HAP-1 (cell line): Measurements from ENCODE around the gene CD84.

ENCODE experiments used
- DNase-seq, 2 experiments: peaks; one replicate each; pipeline ENCODE4 v3.0.0-alpha.2; 2016 to 2020; ENCODE audit warnings: low spot score in 2 of 2
- H3K27me3 ChIP-seq: fragments of 250-450 bp; sonication (Bioruptor Pico); 2 replicates; pipeline ENCODE4 v1.5.1; 2020; ENCODE audit warnings: low read depth, mild to moderate bottlenecking, moderate library complexity
- H3K36me3 ChIP-seq: fragments of 250-450 bp; sonication (Bioruptor Pico); replicated peaks from 2 replicates; pipeline ENCODE4 v1.5.1; 2020; ENCODE audit warnings: mild to moderate bottlenecking
- H3K4me1 ChIP-seq: fragments of 250-450 bp; sonication (Bioruptor Pico); 2 replicates; pipeline ENCODE4 v1.5.1; 2020; ENCODE audit warnings: mild to moderate bottlenecking
- H3K4me3 ChIP-seq: fragments of 250-450 bp; sonication (Bioruptor Pico); 2 replicates; pipeline ENCODE4 v1.5.1; 2020; ENCODE audit warnings: mild to moderate bottlenecking, moderate library complexity
- H3K9me3 ChIP-seq: fragments of 250-450 bp; sonication (Bioruptor Pico); 2 replicates; pipeline ENCODE4 v1.5.1; 2020; ENCODE audit warnings: mild to moderate bottlenecking, moderate library complexity
- in situ Hi-C: fragments of 300-500 bp; cut with MboI; formaldehyde crosslinking; loops from 3 replicates; pipeline ENCODE4 v1.14.3; 2020; ENCODE audit warnings: low sequenced_read_pairs, inconsistent platforms, mixed read lengths

Gene CD84

GRCh38 chr1:160619742-160620277 lies 40.5 kb upstream of the CD84 start:
- no peaks in the 10 kb centered on the region for H3K36me3 ChIP-seq

GRCh38 chr1:160618763-160619274 lies 39.5 kb upstream of the CD84 start:
- H3K9me3 ChIP-seq: no peaks in the 10 kb centered on the region
- peak in 1 of 2 experiments; percentile 30 for DNase-seq
- H3K27me3 ChIP-seq: peaks cover 3% of the 10 kb centered on the region; the same call in 1 of the 2 replicates
- no peaks in the 10 kb centered on the region for H3K36me3 ChIP-seq
- no peak overlapping the region for H3K4me3 ChIP-seq
- in situ Hi-C loops: no loop called here
- no peaks in the 10 kb centered on the region for H3K4me1 ChIP-seq

More at GRCh38 chr1:160619742-160620277, 40.5 kb upstream of the CD84 start:
- H3K4me3 ChIP-seq: no peak overlapping the region
- no peaks in the 10 kb centered on the region for H3K9me3 ChIP-seq
- in situ Hi-C loops: no loop called here
- no peak for DNase-seq
- H3K4me1 ChIP-seq: peaks cover 9% of the 10 kb centered on the region
- peaks cover under 1% of the 10 kb centered on the region; the same call in 1 of the 2 replicates for H3K27me3 ChIP-seq

DNA sequence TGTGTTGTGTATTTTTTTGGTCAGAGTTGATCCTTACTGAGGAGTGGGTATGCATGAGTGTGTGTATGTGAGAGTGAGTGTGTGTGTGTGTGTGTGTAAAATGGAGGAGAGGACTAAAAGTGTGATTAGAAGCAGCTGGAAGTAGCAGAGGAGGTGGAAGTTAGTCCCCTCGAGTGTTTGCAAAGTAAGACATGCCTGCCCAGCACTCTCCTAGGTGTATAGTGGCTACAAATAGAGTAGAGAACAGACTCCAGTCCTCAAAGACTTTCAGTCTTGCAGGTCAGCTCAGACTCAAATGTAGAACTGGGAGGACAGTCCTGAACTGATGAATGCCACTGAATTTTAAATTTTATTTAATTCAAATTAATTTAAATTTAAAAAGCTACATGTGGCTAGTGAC lies 39.0 kb upstream of the CD84 start:
- no peak overlapping the region for H3K4me3 ChIP-seq
- DNase-seq: no peak
- no peaks in the 10 kb centered on the region for H3K4me1 ChIP-seq
- H3K36me3 ChIP-seq: no peaks in the 10 kb centered on the region
- in situ Hi-C loops: no loop called here
- H3K9me3 ChIP-seq: no peaks in the 10 kb centered on the region
- H3K27me3 ChIP-seq: peaks cover 3% of the 10 kb centered on the region

DNA sequence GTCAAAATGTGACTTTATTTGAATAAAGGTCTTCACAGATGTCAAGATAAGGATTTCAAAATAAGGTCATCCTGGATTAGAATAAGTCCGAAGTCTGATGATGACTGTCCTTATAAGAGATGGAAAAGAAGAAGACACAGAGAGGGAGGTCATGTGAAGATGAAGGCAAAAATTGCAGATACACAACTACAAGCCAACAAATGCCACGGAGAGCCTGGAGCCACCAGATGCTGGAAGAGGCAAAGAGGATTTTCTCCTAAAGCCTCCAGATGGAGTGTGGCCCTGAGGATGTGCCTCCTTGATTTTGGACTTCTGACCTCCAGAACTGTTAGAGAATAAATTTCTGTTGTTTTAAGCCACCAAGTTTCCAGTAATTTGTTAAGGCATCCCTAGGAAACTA lies 36.4 kb upstream of the CD84 start:
- Histone ChIP-seq H3K9me3 (no peaks in the 10 kb centered on the region), H3K36me3 (no peaks in the 10 kb centered on the region), H3K4me3 (no peak overlapping the region), H3K27me3 (peaks cover 11% of the 10 kb centered on the region), H3K4me1 (no peaks in the 10 kb centered on the region)
- DNase-seq: no peak
- in situ Hi-C loops: no loop called here

GRCh38 chr1:160614410-160614809 lies 35.1 kb upstream of the CD84 start:
- no peak for DNase-seq
- Histone ChIP-seq H3K9me3 (no peaks in the 10 kb centered on the region), H3K27me3 (peaks cover 13% of the 10 kb centered on the region), H3K36me3 (no peaks in the 10 kb centered on the region), H3K4me1 (no peaks in the 10 kb centered on the region), H3K4me3 (no peak overlapping the region)
- in situ Hi-C loops: no loop called here

GRCh38 chr1:160612613-160613218 lies 33.4 kb upstream of the CD84 start:
- Histone ChIP-seq H3K9me3 (no peaks in the 10 kb centered on the region), H3K36me3 (no peaks in the 10 kb centered on the region), H3K27me3 (peaks cover 15% of the 10 kb centered on the region), H3K4me1 (no peaks in the 10 kb centered on the region), H3K4me3 (no peak overlapping the region)
- no peak for DNase-seq
- in situ Hi-C loops: no loop called here

DNA sequence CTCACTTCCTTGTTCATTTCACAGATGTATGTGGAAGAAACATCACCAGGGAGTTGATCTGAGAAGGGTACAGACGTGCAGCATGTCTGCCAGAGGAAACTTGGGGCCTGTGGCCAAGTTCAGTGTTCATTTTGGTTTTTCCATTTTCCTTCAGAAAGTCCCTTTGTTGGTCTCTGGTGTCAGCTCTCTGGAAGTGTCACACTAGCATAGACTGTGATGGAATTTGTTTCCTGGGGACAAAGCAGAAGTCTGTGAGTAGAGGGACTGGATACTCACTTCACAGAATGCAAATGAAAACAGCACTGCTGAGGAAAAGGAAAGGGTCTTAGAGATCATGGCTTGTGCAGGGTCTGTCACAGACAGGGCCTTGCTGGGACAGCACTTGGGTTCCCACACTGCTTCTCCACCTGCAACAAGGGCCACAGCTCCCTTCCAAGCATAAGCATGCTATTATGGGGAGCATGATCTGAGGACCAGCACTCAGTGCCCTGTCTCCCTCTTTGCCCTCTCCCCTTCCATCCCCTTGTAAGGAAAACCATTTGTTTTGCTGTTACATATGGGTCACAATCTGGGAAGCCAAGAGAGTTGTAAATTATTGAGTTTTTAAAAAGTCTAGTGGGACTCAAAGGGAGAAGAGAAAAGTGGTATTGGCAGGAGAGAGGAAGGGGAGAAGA lies 31.4 kb upstream of the CD84 start:
- peaks cover 15% of the 10 kb centered on the region for H3K27me3 ChIP-seq
- no peaks in the 10 kb centered on the region for H3K9me3 ChIP-seq
- DNase-seq: no peak
- H3K36me3 ChIP-seq: no peaks in the 10 kb centered on the region
- no peaks in the 10 kb centered on the region for H3K4me1 ChIP-seq
- H3K4me3 ChIP-seq: no peak overlapping the region
- in situ Hi-C loops: no loop called here

- H3K27me3 ChIP-seq: peaks cover 11% of the 10 kb centered on the region
- no peak overlapping the region for H3K4me3 ChIP-seq
- no peak for DNase-seq
- in situ Hi-C loops: no loop called here
- no peaks in the 10 kb centered on the region for H3K36me3 ChIP-seq
- no peaks in the 10 kb centered on the region for H3K4me1 ChIP-seq
- H3K9me3 ChIP-seq: no peaks in the 10 kb centered on the region
Measured at GRCh38 chr1:160608941-160609340, 29.6 kb upstream of the CD84 start.

GRCh38 chr1:160608514-160608913 lies 29.2 kb upstream of the CD84 start:
- Histone ChIP-seq H3K36me3 (no peaks in the 10 kb centered on the region), H3K9me3 (no peaks in the 10 kb centered on the region), H3K4me3 (no peak overlapping the region), H3K27me3 (peaks cover 11% of the 10 kb centered on the region), H3K4me1 (no peaks in the 10 kb centered on the region)
- in situ Hi-C loops: no loop called here
- no peak for DNase-seq

DNA sequence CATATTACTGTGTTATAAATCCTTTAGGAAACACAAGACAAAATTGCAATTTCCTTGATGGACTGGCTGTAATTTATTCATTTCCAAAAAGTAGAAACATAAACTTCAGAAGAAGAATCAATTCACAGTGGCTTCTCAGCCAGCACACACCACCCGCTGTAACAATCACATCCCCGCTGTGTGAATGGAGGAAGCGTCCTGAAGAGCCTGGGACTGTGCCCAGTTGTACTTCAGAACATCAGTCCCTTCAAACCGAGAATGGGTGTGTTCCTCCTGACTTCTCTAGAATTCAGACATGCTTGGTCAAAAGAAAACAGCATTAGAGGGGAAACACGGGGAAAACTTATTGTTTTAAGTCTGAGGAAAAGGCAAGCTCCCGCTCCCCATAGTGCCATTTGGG lies 28.8 kb upstream of the CD84 start:
- in situ Hi-C loops: no loop called here
- H3K36me3 ChIP-seq: no peaks in the 10 kb centered on the region
- peaks cover 11% of the 10 kb centered on the region for H3K27me3 ChIP-seq
- no peaks in the 10 kb centered on the region for H3K4me1 ChIP-seq
- H3K4me3 ChIP-seq: no peak overlapping the region
- H3K9me3 ChIP-seq: no peaks in the 10 kb centered on the region
- DNase-seq: no peak

DNA sequence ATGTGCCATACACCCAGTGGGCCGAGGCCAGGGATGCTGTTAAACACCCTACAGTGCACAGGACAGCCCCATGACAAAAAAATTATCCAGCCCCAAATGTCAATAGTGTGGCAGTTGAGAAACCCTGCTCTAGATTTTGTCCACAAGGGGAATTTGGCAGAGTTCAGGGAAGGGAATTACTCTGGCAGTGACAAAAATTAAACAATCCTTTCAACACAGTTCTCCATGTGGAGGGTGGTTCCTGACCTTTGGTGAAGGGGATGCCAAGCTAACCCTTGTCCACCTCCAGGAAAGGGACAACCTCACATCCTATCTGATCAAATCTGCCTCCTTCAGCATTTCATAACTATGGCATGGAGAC lies 28.4 kb upstream of the CD84 start:
- H3K27me3 ChIP-seq: peaks cover 11% of the 10 kb centered on the region
- H3K4me3 ChIP-seq: no peak overlapping the region
- H3K9me3 ChIP-seq: no peaks in the 10 kb centered on the region
- in situ Hi-C loops: no loop called here
- no peak for DNase-seq
- no peaks in the 10 kb centered on the region for H3K36me3 ChIP-seq
- H3K4me1 ChIP-seq: no peaks in the 10 kb centered on the region

GRCh38 chr1:160607011-160607671 lies 27.8 kb upstream of the CD84 start:
- Histone ChIP-seq H3K9me3 (no peaks in the 10 kb centered on the region), H3K27me3 (peaks cover 11% of the 10 kb centered on the region), H3K4me1 (no peaks in the 10 kb centered on the region), H3K4me3 (no peak overlapping the region), H3K36me3 (no peaks in the 10 kb centered on the region)
- peak; percentile 34 to 54 for DNase-seq
- in situ Hi-C loops: no loop called here

DNA sequence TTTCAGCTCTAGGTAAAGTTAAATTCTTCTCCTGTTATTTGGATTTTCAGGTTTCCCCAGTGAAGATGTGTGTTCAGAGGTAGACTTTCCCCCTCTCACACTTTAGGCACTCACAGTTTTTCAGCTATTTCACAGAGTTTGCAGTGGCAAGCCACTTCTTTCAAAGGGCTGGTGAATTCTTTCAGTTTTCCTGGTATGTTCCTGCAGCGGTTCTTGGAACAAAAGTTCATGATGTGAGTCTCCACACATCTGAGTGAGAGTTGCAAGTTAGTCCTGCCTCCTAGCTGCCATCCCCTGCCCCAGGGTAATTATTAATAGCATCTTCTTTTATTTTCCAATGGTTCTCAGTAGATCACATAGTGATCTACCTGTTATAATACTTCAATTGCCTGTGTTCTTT lies 27.3 kb upstream of the CD84 start:
- no peaks in the 10 kb centered on the region for H3K36me3 ChIP-seq
- H3K4me1 ChIP-seq: no peaks in the 10 kb centered on the region
- no peak for DNase-seq
- peaks cover 9% of the 10 kb centered on the region; the same call in 1 of the 2 replicates for H3K27me3 ChIP-seq
- no peak overlapping the region for H3K4me3 ChIP-seq
- no peaks in the 10 kb centered on the region for H3K9me3 ChIP-seq
- in situ Hi-C loops: no loop called here
